Measurements from ENCODE around the gene KRTAP8-1.

Gene KRTAP8-1, protein sequence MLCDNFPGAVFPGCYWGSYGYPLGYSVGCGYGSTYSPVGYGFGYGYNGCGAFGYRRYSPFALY

GRCh38 chr21:30813174-30813573, at the start of gene KRTAP8-1:
Gene KRTAP8-1 (minus strand): TSS chr21:30813274. CDS start chr21:30813220, 54 bp downstream.
- no peak for DNase-seq (ENCODE audit: low spot score)

DNA sequence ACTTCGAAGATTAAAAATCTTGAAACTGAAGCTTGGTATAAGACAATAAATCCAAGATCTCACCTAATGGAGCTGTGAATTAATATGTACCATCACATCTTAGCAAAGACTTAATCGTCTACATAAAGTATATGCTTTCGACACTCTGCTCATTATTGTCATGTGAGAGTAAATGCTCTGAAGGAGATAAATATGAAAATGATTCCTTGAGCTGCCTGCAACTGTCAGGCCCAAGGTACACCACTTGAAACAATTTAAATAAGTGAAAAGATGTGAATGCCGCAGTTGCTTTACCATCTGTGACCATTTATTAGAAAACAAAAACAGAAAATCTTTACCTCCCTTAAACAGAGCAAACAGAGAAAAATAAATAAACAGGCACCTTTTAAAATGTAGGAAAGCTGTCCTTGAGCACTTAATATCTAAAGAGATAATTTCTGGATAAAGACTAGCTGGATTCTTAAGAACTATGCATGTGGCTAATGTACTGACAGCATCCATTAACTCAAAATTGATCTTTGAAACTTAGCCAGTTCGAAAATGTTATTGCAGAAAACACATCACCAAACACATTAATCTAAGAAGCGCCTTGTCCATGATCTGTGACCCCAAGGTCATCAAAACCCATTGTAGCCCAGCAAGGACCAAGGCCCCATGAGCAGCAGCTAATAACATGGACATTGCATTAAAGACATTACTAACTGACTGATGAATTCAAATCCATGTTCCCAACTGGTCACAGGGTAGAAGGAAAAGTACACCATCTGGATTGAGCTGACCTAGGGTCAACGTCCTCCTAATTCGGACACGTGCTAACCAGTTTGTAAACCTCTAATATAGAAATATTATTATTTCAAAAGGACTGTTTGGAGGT, 34.8 kb upstream of the KRTAP8-1 start:
- no peak for DNase-seq (ENCODE audit: low spot score)

GRCh38 chr21:30842990-30843389, 29.9 kb upstream of the KRTAP8-1 start:
- DNase-seq (ENCODE audit: low spot score) = no peak

- peak; percentile 42 for DNase-seq (ENCODE audit: low spot score)
These were observed 26.2 kb upstream of the KRTAP8-1 start for GRCh38 chr21:30839304-30839703.

DNA sequence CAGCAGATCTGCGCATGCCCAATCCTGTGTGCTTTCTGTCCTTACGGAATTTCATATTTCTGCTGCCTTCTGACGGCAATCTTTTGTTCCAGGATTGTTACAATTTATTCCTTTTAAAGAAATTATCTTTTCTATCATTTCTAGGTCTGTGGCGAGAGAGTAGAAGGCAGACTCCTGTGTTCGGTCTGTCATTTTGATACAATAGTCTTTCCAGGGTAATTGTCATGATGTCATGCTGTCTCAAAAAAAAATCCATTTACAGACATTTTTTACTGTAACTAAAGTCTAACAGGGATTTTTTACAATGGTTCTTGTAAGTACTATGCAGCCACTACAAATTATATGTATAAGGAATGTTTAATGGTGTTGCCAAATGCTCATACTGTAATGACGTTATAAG, 25.5 kb upstream of the KRTAP8-1 start:
- DNase-seq (ENCODE audit: low spot score) = no peak

DNA sequence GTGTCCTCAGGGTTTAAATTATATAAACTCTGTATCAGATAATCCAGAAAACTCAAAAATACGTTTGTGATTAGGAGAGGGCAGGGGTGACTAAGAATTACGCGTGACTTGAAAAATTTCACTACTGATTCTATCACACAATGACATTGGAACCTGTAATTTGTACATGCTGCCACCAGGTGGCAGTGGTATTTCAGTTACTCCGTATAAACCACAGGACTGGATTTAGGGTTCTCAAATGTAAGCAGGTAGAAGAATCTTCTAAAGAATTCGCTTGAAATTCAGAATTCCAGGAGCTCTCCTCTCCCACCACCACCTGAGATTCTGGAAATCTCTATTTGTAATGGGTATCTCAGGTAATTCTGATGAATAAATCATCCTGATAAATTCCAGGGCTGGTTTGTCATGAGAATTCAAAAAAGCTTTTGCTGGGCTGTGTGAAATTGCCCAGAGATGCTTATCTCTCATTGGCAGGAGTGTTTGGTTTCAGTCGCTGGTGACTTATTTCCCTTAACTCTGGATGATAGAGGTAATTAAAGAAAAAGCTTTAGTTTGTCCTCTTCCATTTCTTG, 18.2 kb upstream of the KRTAP8-1 start:
- peak; percentile 52 for DNase-seq (ENCODE audit: low spot score)

DNA sequence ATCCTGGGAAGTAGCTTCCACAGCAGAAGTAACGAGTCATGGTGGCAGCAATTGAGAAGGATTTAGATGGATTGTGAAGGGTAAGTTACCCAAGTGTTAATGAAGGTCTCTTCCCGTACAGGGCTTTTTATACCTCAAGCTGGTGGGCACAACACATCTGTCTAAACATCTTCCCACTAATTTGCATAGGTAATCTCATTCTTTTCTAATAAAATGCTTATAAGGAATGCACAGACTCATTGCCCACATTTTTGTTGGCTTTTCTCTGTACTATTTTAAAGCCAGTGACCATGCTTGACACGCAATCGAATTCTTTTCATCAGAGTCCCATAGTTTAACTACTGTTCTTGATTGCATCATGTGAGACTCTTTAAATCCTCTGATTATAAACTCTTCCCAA, 16.6 kb upstream of the KRTAP8-1 start, which contains the start of gene KRTAP7-1:
TSS of gene KRTAP7-1 (minus strand) at position 101 of the 400 bp plus-strand sequence. CDS start at position 40, 61 bp downstream.
- no peak for DNase-seq (ENCODE audit: low spot score)

- peak; percentile 28 for DNase-seq (ENCODE audit: low spot score)
These were observed 6.0 kb upstream of the KRTAP8-1 start for GRCh38 chr21:30818837-30819610.

DNA sequence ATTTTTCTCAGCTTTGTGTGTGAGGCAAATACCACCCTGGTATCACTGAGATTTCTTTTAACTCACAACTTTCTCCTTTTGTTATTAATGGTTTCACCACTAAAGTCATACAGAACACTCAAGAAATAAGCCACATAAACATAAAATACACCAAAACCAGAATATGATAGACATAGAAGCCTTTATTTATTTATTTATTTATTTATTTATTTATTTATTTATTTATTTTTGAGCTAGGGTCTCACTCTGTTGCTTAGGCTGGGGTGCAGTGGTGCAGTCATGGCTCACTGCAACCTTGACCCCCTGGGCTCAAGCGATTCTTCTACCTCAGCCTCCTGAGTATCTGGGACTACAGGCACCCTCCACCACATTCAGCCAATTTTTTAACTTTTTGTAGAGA, 12.5 kb downstream of the KRTAP8-1 start:
- DNase-seq (ENCODE audit: low spot score) = no peak

GRCh38 chr21:30793581-30794314, 19.3 kb downstream of the KRTAP8-1 start:
- DNase-seq (ENCODE audit: low spot score) = no peak

DNA sequence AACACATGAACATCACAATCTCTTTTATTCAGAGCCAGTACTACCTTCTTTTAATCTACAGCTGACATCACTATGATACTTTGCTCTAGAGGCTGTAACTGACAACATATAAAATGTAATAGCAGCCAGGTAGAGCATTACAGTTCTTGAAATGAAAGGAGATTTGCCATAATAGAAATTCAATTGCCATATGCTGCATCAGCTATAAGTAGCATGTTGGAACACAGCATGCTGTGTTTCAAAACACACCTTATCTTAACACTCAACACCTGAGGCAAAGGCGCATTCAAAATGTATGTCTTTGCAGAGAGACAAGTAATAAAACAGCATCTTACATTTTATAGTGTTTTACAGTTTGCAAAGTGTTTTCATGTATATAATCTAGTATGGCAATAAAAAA, 33.8 kb downstream of the KRTAP8-1 start:
- no peak for DNase-seq (ENCODE audit: low spot score)

- no peak for DNase-seq (ENCODE audit: low spot score)
These were observed 43.2 kb downstream of the KRTAP8-1 start for GRCh38 chr21:30769724-30770431.
